ENCODE data around the gene LRRC2.
"Not testable (repeated sequence)": the region's sequence is repeated elsewhere in the genome, so short reads cannot be mapped to it uniquely, and the experiment has no call there.

LRRC2 gene

DNA sequence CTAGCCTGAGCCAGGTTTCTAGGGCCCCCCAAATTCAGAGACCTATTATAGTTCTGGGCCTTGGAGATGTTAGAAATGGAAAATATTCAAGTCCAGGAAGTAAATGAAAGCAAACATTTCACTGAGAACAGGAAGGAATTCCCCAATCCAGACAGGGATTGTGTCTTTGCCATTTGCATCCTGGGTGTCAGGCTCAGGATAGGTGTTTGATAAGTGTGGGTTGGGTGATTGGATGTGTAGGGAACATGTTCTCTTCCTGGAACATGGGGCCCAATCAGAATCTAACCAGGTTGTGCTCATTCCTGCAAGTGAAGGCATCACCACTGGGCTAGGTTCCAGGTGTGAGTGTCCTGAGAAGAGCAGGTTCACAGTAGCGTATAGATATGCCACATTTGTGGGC lies 14.6 kb upstream of the LRRC2 start:
- FAIRE-seq = no peak

DNA sequence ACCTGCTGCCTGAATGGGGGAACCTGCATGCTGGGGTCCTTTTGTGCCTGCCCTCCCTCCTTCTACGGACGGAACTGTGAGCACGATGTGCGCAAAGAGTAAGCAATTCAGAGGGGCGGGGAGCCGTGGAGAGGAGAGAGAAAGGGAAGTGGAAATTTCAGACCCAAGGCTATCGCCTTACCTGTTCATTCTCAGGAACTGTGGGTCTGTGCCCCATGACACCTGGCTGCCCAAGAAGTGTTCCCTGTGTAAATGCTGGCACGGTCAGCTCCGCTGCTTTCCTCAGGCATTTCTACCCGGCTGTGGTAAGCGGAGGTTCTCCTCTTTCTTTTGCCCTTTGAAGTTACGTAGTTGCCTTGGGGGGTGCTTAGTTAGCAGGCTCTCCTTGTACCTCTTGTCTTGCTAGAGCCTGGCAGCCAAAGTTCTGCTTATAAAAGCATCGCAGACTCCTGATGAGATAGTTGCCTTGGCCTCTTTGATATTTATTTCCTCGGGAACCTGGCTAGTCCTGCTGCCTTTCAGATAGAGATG lies 13.7 kb upstream of the LRRC2 start:
- FAIRE-seq = no peak

- FAIRE-seq = no peak
Observed at GRCh38 chr3:46578973-46579755, 13.1 kb upstream of the LRRC2 start.

GRCh38 chr3:46577580-46578249 lies 11.6 kb upstream of the LRRC2 start:
- FAIRE-seq = not testable (repeated sequence)

DNA sequence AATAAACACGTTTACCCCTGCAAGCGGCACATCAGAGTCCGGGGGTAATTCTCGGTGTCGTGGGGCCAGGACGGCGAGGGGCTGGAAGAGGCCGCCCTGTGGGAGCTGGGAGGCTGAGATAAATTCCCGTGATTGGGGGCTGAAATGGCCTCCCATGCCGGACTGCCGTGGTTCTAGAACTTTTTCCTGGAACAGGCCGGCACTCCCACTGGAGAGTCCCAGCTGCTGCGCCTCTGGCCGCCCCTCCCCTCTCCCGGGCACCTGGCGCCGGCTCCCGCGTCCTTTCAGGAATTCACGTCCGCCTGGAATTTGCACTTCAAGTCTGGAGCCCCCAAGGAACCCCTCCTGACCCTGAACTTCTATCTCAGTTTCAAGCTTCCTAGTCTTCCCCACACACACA lies 10.8 kb upstream of the LRRC2 start:
- no peak for FAIRE-seq

DNA sequence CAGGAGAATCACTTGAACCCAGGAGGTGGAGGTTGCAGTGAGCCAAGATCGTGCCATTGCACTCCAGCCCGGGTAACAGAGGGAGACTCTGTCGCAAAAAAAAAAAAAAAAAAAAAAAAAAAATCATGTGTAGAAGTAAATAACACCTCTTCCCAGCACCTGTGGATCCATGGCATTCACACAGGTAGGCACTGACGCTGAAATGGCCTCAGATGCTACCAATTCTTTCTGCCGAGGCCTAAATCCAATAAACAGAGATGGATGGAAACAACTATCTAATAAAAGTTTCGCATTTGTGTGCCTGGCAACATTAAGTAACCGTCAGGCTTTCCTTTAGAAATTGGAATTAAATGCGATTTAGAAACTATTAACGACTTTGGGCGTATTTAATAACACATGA lies 10.3 kb upstream of the LRRC2 start:
- no peak for FAIRE-seq

GRCh38 chr3:46575577-46576222 lies 9.6 kb upstream of the LRRC2 start:
- no peak for FAIRE-seq

DNA sequence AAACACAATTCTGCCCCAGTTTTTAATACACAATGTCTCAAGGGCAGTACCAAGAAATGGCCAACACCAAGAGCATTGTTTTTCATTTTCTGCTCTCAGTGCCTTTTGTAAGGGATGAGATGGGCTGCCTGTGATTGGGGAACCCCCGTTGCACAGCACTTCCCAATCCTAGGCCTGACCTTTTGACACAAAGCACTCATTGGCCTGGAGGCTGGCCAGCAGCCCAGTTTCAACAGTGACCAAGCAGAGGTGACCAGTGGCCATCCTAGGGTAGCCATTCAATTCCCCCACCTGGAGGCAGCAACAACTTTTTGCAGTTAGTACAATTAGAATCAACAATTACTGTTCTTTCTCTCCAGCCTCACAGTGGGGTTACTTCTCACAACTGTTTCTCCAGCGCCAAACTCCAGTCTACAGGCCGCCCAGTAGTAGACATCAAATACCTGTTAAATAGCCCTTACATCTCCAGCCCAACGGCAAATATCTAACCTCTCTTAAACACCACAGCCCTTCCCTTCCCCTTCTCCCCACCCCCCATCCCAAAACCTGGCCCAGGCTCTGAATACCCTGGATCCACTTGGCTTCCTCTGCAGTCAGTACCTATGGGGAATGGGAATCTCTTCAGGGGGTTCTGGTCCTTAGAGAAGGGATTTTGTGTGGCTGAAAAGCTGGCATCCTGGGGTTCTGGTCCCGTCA lies 8.9 kb upstream of the LRRC2 start:
- FAIRE-seq = no peak

- FAIRE-seq = no peak
Observed at GRCh38 chr3:46574243-46574646, 8.1 kb upstream of the LRRC2 start.

- no peak for FAIRE-seq
Observed at GRCh38 chr3:46573701-46574100, 7.6 kb upstream of the LRRC2 start.

DNA sequence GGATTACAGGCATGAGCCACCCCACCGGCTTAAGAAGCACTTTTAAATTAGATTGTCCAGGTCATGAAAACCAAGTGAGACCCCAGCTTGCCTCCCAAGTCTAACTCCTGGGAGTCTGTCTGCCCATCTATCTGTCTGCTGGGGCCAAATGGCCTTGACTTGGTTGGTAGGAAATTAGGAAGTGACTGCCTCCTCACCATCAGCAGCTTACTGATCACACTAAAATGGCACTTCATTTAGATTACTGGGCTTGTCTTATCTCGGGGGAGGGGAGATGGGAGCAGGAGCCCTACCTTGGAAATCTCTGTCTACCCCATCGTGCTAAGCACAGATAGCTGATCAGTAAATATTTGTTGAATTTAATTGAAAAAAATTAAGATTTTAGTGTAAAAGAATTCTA lies 5.6 kb upstream of the LRRC2 start:
- FAIRE-seq = no peak

- no peak for FAIRE-seq
Observed at GRCh38 chr3:46565607-46566039, 479 bp downstream of the LRRC2 start.

- no peak for FAIRE-seq
Observed at GRCh38 chr3:46565077-46565476, 1.0 kb downstream of the LRRC2 start.

- no peak for FAIRE-seq
Observed at GRCh38 chr3:46564190-46565021, 1.7 kb downstream of the LRRC2 start.

DNA sequence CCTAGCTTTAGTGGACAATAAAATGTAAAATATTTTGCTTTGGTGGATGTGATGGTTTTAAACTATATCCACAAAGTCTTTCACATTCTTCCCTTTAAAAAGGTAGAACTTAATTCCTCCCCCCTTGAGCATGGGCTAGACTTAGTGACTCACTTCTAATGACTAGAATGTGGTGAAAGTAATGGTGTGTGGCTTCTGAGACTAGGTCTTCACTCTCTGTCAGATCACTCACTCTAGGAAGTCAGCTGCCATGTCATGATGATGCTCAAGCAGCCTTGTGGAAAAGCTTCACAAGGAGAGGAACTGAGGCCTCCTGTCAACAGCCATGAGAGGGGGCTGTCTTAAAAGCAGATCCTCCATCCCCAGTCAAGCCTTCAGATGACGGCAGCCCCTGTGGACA lies 4.2 kb downstream of the LRRC2 start:
- FAIRE-seq = no peak

- no peak for FAIRE-seq
Observed at GRCh38 chr3:46561511-46561910, 4.6 kb downstream of the LRRC2 start.

GRCh38 chr3:46559091-46559704 lies 6.9 kb downstream of the LRRC2 start:
- FAIRE-seq = no peak

GRCh38 chr3:46558184-46559043 lies 7.7 kb downstream of the LRRC2 start:
- no peak for FAIRE-seq

- FAIRE-seq = no peak
Observed at GRCh38 chr3:46557814-46558183, 8.3 kb downstream of the LRRC2 start.

GRCh38 chr3:46553154-46553553 lies 12.9 kb downstream of the LRRC2 start:
- no peak for FAIRE-seq

DNA sequence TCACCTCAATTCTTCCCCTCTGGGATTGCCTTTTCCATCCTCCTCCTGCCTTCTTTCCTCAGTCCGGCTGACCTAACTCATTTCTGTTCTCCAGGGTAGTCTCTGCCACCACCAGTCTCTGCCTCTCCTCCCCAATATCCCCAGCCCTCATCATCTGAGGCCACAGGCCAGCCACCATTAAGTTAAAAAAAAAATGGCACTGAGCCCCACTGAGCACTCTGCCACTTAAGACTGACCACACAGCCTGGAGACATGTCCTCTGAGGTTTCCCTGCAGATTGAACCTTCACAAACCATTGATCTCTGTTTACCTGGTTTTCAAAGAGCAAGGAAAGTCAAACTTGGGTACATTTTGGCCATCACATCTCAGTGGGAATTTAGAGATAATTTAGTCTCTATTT lies 13.6 kb downstream of the LRRC2 start:
- no peak for FAIRE-seq

All from islet of Langerhans (tissue), 1 donor.